NCI-H460 (cell line): ENCODE results near the gene ENOX1. TPM values are rescaled to one million over a fixed set of nuclear protein-coding genes. Genes with fewer than 3 reads are reported as not detected.
"Not testable (repeated sequence)": the region's sequence is repeated elsewhere in the genome, so short reads cannot be mapped to it uniquely, and the experiment has no call there.

Experiments used
- DNase-seq: peaks from one replicate; pipeline ENCODE4 v3.0.0-alpha.2; 2016; ENCODE audit warnings: low read depth; ENCODE audit errors: extremely low read depth
- small RNA-seq, 2 experiments: library from RNA; depleted of rRNA; stranded (forward); fragments of <200 nt; gene quantifications; one replicate each; pipeline ENCODE3, GENCODE V24; 2014
- total RNA-seq: library from RNA; depleted of rRNA; stranded (reverse); fragments of >200 nt; shearing (Covaris generic); gene quantifications from 2 replicates; pipeline ENCODE4 v1.2.3, GENCODE V29; 2014; rRNA removed

The ENOX1 gene
- total RNA-seq, 1 experiment from 2014 or later: 7.6 TPM

DNA sequence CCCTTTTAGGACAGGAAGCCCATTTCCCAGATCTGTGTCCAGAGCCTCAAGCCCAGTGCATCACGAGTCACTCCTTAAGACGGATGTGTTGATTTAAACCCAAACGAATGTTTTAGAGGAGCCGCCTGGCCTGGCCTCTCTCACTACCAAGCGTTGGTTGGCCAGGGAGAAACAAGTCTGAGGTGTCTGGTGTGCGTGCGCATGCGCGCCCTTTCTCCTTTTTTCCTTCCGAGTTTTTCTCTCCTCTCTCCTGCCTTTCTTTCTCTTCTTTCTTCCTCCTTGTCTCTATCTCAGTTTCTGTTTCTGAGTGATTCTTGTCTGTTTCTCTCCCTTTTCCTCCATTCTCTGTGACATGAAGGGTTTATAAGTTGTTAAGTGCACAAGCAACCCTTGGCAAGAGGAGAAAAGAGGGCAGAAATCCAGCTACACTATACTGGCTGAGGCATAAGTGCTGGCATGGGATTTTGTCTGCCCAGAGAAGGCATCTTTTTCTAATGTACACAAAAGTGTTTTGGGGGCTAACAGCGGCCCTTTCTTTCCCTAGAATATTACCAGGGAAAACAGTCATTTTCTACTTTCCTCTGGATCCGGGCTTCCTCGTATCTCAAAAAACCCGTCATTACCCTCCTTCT is 592.9 kb downstream of the ENOX1 start:
- DNase-seq: no peak

DNA sequence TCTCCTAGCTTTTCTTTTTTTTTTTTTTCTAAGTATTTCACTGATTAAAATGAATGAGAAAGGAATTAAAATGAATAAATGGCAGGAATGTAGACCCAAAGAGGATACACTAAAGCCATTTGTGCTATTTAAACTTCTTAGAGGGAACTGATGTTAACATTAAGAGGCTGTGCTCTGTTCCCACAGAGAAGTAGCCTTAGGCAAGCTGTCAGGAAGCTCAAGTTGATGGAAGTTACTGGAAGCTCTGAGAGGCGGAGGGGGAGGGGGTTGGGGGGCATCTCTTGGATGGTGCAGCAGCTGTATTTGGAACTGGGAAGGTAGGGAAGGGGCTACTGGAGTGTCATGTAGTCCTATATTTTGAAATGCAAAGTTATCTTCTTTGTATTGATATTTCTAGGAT is 595.2 kb downstream of the ENOX1 start:
- DNase-seq: no peak

DNA sequence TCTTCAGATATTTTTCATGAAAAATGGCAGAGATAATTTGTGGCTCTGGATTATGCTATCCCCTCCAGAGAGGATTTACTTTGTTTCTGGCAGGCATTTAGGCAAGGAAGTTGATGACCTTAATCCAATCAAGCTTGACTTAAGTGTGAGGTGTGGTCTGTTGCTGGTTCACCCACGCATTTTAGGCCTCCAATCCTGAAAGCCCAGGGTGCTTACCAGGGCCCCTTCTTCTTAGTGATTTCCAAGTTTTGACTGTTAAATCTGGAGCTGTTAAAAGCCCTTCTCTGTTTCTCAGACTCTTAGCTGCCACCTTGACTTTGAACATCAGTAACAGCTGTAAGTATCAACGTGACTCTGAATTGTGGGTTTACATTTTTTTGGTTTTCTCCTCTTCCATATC is 601.5 kb downstream of the ENOX1 start:
- no peak for DNase-seq

DNA sequence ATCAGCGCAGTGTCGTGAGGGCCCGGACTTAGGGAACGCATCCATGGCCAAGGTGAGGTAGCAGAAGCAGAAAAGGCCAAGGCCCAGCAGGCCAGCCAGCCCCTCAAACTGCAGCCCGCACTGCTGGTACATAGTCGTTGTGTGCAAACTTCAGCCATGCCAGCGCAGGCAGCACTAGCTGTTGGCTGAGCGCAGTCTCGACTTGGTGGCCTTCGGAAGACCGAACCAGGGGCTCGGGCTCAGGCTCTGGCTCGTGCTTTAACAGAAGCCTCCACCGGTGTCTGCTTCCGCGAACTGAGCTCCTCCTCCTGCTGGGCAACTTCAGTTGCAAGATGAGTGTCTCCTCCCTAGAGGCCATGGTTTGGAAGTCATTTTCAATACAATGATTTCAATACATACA is 605.9 kb downstream of the ENOX1 start:
- DNase-seq: no peak

DNA sequence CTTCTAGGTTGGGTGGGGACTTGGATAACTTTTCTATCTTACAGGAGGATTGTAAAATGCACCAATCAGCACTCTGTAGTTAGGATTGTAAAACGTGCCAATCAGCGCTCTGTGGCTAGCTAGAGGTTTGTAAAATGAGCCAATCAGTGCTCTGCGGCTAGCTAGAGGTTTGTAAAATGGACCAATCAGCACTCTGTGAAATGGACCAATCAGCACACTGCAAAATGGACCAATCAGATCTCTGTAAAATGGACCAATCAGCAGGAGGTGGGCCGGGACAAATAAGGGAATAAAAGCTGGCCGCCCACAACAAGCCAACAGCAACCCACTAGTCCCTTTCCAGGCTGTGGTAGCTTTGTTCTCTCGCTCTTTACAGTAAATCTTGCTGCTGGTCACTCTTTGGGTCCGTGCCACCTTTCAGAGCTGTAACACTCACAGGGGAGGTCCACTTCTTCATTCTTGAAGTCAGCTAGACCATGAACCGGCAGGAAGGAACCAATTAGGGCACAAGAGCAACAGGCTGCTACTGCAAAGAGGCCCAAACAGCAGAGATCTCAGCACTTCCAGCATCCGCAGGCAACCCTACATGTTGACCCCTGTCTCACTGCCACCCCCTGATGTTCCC is 606.6 kb downstream of the ENOX1 start:
- no peak for DNase-seq

DNA sequence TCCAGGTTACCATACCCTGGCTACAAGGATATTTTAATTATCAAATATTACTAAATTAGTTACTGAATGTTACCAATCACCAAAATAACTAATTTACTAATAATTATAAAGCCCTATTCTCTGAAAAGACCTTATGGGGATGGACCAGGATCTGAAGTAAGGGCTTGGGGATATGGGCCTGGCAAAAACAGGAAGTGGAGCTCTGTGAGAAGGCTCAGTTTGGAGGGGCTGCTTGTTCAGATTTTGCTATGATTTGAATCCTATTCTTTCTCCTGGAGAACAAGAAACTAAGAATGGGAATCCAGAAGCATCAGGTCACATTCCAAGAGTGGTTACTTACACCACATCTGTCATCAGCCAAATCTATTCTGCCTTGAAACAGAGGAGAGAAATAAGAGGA is 615.3 kb downstream of the ENOX1 start:
- DNase-seq: no peak

DNA sequence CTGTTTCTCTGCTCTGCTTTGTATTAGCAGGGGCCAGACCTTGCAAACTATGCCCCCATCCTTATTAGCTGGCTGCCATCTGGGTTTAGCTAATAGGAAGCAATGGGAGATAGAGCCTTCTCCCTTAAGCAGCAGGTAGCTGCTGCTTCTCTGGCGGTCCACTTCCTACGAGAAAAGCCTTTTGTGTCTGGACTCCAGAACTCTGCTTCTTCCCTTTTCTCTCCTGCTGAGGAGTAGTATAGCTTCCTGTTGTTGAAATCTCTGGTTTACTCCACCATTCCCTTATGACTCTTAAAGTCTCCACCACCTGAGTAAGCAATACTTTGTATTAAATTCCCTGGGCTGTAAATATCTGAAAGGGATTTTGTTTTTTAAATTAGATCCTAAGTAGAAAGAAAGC is 616.3 kb downstream of the ENOX1 start:
- DNase-seq: no peak

DNA sequence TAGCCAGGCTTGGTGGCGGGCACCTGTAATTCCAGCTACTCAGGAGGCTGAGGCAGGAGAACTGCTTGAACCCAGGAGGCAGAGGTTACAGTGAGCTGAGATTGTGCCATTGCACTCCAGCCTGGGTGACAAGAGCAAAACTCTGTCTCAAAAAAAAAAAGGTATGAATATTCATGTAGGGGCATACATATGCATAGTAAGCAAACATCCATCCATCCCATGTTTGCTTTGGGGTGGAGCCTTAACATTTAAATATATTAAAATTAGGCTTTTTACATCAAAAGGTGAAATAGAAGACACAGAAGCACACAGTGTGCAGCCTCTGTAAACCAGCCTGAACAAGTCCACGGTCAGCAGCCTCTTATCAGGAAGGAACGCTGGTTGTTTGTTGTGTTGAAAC is 618.3 kb downstream of the ENOX1 start:
- DNase-seq: not testable (repeated sequence)

DNA sequence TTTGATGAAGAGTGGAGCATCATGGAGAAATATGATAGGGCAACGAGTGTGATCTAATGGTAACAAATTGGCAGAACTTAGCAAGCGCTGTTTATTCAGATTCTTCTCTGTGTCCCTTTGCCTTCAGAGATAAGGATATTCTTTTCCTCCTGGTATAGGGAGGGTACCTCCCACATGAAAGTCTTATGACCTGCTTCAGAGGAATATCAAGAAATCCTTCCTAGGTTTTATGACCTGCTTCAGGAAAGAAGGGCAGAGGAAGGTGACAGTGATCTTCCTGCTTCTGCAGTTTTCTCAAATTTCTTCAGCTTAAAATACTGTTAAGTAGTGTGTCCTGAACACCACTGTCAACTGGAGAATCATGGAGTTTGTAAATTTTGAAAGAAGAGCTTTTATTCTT is 619.0 kb downstream of the ENOX1 start:
- no peak for DNase-seq

DNA sequence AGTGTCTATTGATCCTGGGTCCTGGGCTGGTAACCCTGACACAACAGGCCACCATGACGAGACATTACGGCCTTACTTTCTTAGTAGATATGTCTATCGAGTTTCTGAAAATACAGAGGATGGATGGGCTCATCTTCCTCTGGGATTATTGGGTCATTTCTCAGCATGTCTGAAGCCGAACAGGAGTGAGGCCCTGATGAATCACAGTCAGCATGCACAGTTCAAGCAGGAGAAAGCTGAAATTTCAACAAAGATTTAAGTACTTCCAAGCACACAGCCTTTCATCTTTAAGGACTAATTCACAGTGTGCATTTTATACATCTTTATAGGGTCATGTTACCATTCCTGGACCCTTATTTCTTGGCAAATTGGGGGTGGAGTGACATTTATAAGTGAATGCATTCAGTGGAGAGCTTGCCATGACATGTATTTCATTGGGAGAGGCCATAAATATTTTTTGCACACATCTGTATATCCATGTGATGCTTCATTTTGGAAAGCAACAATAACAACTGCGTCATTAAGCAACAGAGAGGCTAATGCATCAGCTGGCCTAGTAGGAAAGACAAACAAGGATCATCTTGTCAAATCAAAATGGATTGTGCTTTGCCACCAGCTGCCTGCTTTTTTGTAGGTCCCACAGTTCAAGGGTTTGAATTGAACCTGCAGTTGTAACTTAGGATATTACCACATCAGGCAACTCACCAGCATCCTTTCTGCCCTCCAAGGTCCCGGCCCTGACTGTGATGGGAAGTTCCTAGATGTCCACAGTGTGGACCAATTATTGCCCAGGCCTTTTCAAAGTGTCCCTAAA is 619.9 kb downstream of the ENOX1 start:
- DNase-seq: no peak

Small RNA genes within 50 kb of the gene (small RNA-seq; reads per million reads assigned to genes)
- gene AL162713.1: 0 reads per million in 2 experiments

Other genes with a start within 250 kb of the ENOX1 start
- gene CCDC122, start 92.8 kb upstream of the ENOX1 start, total RNA-seq: 7.4 and 10.0 TPM in 2 replicates
- 3.9 and 5.5 TPM in 2 replicates for gene LACC1, start 92.9 kb upstream of the ENOX1 start, total RNA-seq